CD4-positive, CD25-positive, alpha-beta regulatory T cell (primary cell): ENCODE results near the gene BCHE. TPM values are rescaled to one million over a fixed set of nuclear protein-coding genes. Genes with fewer than 3 reads are reported as not detected.
"Not testable (repeated sequence)": the region's sequence is repeated elsewhere in the genome, so short reads cannot be mapped to it uniquely, and the experiment has no call there.

ENCODE experiments used
- ATAC-seq, 2 donors: fragments of 150-1000 bp; cut with Tn5 transposase; one replicate each; pipeline ENCODE4 v1.10.0; 2021; ENCODE audit warnings: low read depth in 2 of 2, moderate number of reproducible peaks in 2 of 2, moderate library complexity in 1 of 2
- DNase-seq, 3 donors: peaks; one replicate each; pipeline versions ENCODE4 v3.0.0 to v3.0.0-alpha.2; 2012 to 2022; ENCODE audit warnings: mixed read lengths in 1 of 3
- H3K27ac ChIP-seq: one replicate; pipeline ENCODE4 v1.7.0; 2013; ENCODE audit warnings: mild to moderate bottlenecking, low read length; ENCODE audit not compliant: insufficient read depth, poor library complexity, severe bottlenecking
- H3K27me3 ChIP-seq: one replicate; pipeline ENCODE4 v1.7.0; 2013; ENCODE audit warnings: low read length; ENCODE audit not compliant: control insufficient read depth, insufficient read depth
- H3K36me3 ChIP-seq: one replicate; pipeline ENCODE4 v1.7.0; 2013; ENCODE audit warnings: mild to moderate bottlenecking, low read length, moderate library complexity; ENCODE audit not compliant: control insufficient read depth, insufficient read depth
- H3K4me1 ChIP-seq: 2 replicates; pipeline ENCODE4 v1.7.0; 2013; ENCODE audit warnings: mild to moderate bottlenecking, low read length; ENCODE audit not compliant: insufficient read depth, control insufficient read depth, poor library complexity, severe bottlenecking
- H3K4me3 ChIP-seq: one replicate; pipeline ENCODE4 v1.7.0; 2013; ENCODE audit warnings: low read depth, mild to moderate bottlenecking, low read length, moderate library complexity
- H3K9me3 ChIP-seq, 2 experiments: 1 replicate in 1 of 2; 2 replicates in 1 of 2; pipeline ENCODE4 v1.7.0; 2013; ENCODE audit warnings: low read length in 2 of 2, mild to moderate bottlenecking in 1 of 2, moderate library complexity in 1 of 2; ENCODE audit not compliant: control insufficient read depth in 2 of 2
- H3K27ac Mint-ChIP-seq, 3 donors: one replicate each; pipeline ENCODE4 v1.8.0; 2020 to 2022; ENCODE audit warnings: mild to moderate bottlenecking in 3 of 3, mixed read lengths in 3 of 3, moderate library complexity in 2 of 3
- H3K27me3 Mint-ChIP-seq: one replicate; pipeline ENCODE4 v1.8.0; 2022; ENCODE audit warnings: mild to moderate bottlenecking, mixed read lengths
- H3K36me3 Mint-ChIP-seq: one replicate; pipeline ENCODE4 v1.8.0; 2020; ENCODE audit warnings: mixed read lengths
- H3K4me1 Mint-ChIP-seq, 4 donors: one replicate each; pipeline ENCODE4 v1.8.0; 2020 to 2022; ENCODE audit warnings: mixed read lengths in 4 of 4, mild to moderate bottlenecking in 1 of 4
- H3K4me3 Mint-ChIP-seq, 4 donors: one replicate each; pipeline ENCODE4 v1.8.0; 2020 to 2022; ENCODE audit warnings: mild to moderate bottlenecking in 4 of 4, mixed read lengths in 4 of 4, moderate library complexity in 3 of 4
- H3K9me3 Mint-ChIP-seq, 7 donors: one replicate each; pipeline ENCODE4 v1.8.0; 2020 to 2022; ENCODE audit warnings: mixed read lengths in 7 of 7, mild to moderate bottlenecking in 3 of 7, moderate library complexity in 2 of 7
- polyA plus RNA-seq, 4 donors: library from polyadenylated mRNA; unstranded; fragments of 300-500 nt; fragmentation: Illumina TruSeq; gene quantifications; one replicate each; pipeline ENCODE4 v1.2.3, GENCODE V29; 2021
- total RNA-seq: library from RNA; stranded (reverse); gene quantifications from one replicate; pipeline ENCODE4 v1.2.3, GENCODE V29; 2022

BCHE gene
- total and polyA plus RNA-seq, 5 donors from 2014 or later: not detected

DNA sequence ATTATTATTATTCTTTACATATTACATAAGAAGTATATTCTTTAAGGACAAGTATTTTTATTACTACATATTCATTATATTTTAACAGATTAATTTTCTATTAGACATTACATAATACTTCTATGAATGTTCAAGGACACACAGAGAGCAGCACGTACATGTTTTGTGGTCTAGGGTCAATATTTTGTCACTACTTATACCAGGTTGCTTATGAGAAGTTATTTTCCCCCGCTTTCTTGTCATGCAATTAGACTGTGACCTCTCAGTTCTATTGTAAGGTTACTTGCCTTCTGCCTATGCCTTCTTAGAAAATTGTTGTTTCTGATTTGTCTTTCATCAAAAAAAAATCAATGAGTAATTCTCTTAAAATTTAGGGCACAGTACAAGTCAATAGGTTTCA is 21.5 kb downstream of the BCHE start:
- Mint-ChIP-seq H3K4me1 (no peaks in the 10 kb centered on the region), H3K27me3 (no peaks in the 10 kb centered on the region), H3K4me3 (no peak overlapping the region), H3K36me3 (no peaks in the 10 kb centered on the region), H3K9me3 (peaks cover 2 to 8% (median 4%) of the 10 kb centered on the region in 7 donors), H3K27ac (no peak overlapping the region)
- Histone ChIP-seq H3K27me3 (no peaks in the 10 kb centered on the region), H3K4me1 (no peaks in the 10 kb centered on the region), H3K36me3 (no peaks in the 10 kb centered on the region), H3K27ac (no peak overlapping the region), H3K4me3 (no peak overlapping the region), H3K9me3 (no peaks in the 10 kb centered on the region)
- DNase-seq: no peak
- ATAC-seq: no peak

DNA sequence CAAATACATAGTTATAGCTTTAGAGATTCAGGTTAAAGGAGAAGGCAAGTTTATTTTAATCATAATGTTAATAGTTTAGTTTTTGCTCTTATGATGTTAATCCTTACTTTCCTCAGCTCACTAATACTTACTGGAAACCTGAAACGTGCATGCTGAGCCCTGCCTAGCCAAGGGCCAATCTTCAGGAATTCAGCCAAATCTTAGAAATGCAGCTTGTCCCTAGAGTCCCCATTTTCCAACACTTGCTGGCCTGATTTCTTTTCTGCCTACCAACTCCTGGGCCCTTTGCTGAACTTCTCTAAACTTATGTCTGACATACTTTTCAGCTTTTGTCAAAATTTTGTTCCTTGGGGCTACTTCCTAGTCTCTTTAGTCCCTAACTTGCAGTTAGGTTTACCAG is 22.8 kb downstream of the BCHE start:
- Mint-ChIP-seq H3K27me3 (no peaks in the 10 kb centered on the region), H3K4me3 (no peak overlapping the region), H3K4me1 (no peaks in the 10 kb centered on the region), H3K9me3 (peaks cover 2 to 8% (median 4%) of the 10 kb centered on the region in 7 donors), H3K36me3 (no peaks in the 10 kb centered on the region), H3K27ac (no peak overlapping the region)
- Histone ChIP-seq H3K36me3 (no peaks in the 10 kb centered on the region), H3K9me3 (no peaks in the 10 kb centered on the region), H3K27me3 (no peaks in the 10 kb centered on the region), H3K27ac (no peak overlapping the region), H3K4me3 (no peak overlapping the region), H3K4me1 (no peaks in the 10 kb centered on the region)
- DNase-seq: no peak
- no peak for ATAC-seq

- not testable (repeated sequence) for H3K27me3 Mint-ChIP-seq, DNase-seq, H3K27ac ChIP-seq, H3K4me3 ChIP-seq, H3K27ac Mint-ChIP-seq, H3K27me3 ChIP-seq, H3K9me3 Mint-ChIP-seq, H3K4me1 ChIP-seq, ATAC-seq, H3K36me3 ChIP-seq, H3K9me3 ChIP-seq, H3K4me3 Mint-ChIP-seq, H3K36me3 Mint-ChIP-seq, H3K4me1 Mint-ChIP-seq
These were observed 29.3 kb downstream of the BCHE start for GRCh38 chr3:165807937-165808336.

DNA sequence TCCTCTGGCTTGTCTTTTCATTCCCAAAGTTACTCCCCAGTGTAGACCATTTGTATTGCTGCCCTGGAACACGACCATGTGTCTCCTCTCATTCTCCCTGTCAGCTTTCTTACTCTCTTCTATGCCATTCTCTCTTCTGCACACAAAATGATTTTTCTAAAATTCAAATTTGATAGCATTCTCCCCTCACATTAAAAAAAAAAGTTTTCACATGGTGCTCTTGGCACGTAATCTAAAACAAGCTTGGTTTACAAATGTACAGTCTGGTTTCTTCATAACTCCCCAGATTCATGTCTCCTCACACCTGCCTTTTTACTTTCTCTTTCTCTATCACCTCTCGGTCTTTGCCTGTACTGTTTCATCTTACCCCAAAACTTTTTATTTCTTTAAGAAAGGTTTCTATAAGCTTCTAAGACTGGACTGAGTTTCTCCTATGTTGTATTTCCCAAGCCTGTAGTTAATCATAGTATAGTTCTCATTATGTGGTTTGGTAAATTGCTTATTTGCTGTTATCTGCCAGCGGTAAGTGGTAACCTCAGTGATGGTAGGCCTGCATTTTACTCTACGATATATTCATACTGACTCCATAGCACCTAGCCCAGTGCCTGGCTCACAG is 31.2 kb downstream of the BCHE start:
- Mint-ChIP-seq H3K36me3 (no peaks in the 10 kb centered on the region), H3K27me3 (no peaks in the 10 kb centered on the region), H3K4me1 (no peaks in the 10 kb centered on the region), H3K27ac (no peak overlapping the region), H3K4me3 (no peak overlapping the region), H3K9me3 (peaks cover 0 to 5% (median 0%) of the 10 kb centered on the region in 7 donors)
- Histone ChIP-seq H3K27me3 (no peaks in the 10 kb centered on the region), H3K36me3 (no peaks in the 10 kb centered on the region), H3K27ac (no peak overlapping the region), H3K4me3 (no peak overlapping the region), H3K9me3 (no peaks in the 10 kb centered on the region), H3K4me1 (no peaks in the 10 kb centered on the region)
- DNase-seq: no peak
- no peak for ATAC-seq

GRCh38 chr3:165803471-165803870 is 33.8 kb downstream of the BCHE start:
- Histone ChIP-seq H3K4me1 (no peaks in the 10 kb centered on the region), H3K27me3 (no peaks in the 10 kb centered on the region), H3K36me3 (no peaks in the 10 kb centered on the region), H3K27ac (no peak overlapping the region), H3K4me3 (no peak overlapping the region), H3K9me3 (no peaks in the 10 kb centered on the region)
- Mint-ChIP-seq H3K36me3 (no peaks in the 10 kb centered on the region), H3K4me1 (no peaks in the 10 kb centered on the region), H3K4me3 (no peak overlapping the region), H3K27ac (no peak overlapping the region), H3K9me3 (peaks cover 0 to 5% (median 0%) of the 10 kb centered on the region in 7 donors), H3K27me3 (no peaks in the 10 kb centered on the region)
- ATAC-seq (no peak), DNase-seq (no peak)

GRCh38 chr3:165800970-165801369 is 36.3 kb downstream of the BCHE start:
- DNase-seq (no peak), ATAC-seq (no peak)
- Histone ChIP-seq H3K27me3 (no peaks in the 10 kb centered on the region), H3K27ac (no peak overlapping the region), H3K4me1 (no peaks in the 10 kb centered on the region), H3K9me3 (peaks cover 0 to 2% of the 10 kb centered on the region in 2 experiments), H3K4me3 (no peak overlapping the region), H3K36me3 (no peaks in the 10 kb centered on the region)
- Mint-ChIP-seq H3K27ac (no peak overlapping the region), H3K27me3 (no peaks in the 10 kb centered on the region), H3K36me3 (no peaks in the 10 kb centered on the region), H3K9me3 (peaks cover 0 to 5% (median 0%) of the 10 kb centered on the region in 7 donors), H3K4me1 (no peaks in the 10 kb centered on the region), H3K4me3 (no peak overlapping the region)

DNA sequence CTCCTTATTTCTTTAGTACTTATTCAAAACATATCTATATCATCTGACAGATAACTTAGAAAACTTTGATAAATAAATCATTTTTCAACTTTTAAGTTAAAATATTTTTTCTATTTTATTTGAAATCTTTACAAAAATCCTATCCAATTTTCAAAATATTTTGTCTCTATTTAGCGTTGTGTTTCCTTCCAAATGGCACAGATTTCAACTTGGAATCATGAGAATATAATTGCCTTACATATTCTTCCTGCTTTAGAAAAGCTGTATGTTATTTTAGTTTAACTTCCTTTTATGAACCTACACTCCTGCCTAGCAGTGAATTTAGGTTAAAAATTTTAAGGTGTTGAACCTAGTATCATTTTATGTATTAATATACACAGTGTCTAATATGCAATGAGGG is 38.2 kb downstream of the BCHE start:
- Mint-ChIP-seq H3K4me3 (no peak overlapping the region), H3K36me3 (no peaks in the 10 kb centered on the region), H3K4me1 (no peaks in the 10 kb centered on the region), H3K27ac (no peak overlapping the region), H3K27me3 (no peaks in the 10 kb centered on the region), H3K9me3 (peaks cover 0 to 5% (median 2%) of the 10 kb centered on the region in 7 donors)
- H3K4me1 ChIP-seq: no peaks in the 10 kb centered on the region
- H3K27me3 ChIP-seq: no peaks in the 10 kb centered on the region
- no peaks in the 10 kb centered on the region for H3K36me3 ChIP-seq
- no peak overlapping the region for H3K27ac ChIP-seq
- no peak overlapping the region for H3K4me3 ChIP-seq
- no peak for DNase-seq
- no peak for ATAC-seq
- H3K9me3 ChIP-seq: peaks cover 0 to 2% of the 10 kb centered on the region in 2 experiments

- no peaks in the 10 kb centered on the region for H3K36me3 Mint-ChIP-seq
- peaks cover 0 to 6% (median 4%) of the 10 kb centered on the region in 7 donors for H3K9me3 Mint-ChIP-seq
- no peak overlapping the region for H3K27ac Mint-ChIP-seq
- ATAC-seq (no peak), DNase-seq (no peak)
- Histone ChIP-seq H3K4me3 (no peak overlapping the region), H3K36me3 (no peaks in the 10 kb centered on the region), H3K27ac (no peak overlapping the region), H3K27me3 (no peaks in the 10 kb centered on the region), H3K9me3 (peaks cover 0 to 2% of the 10 kb centered on the region in 2 experiments), H3K4me1 (no peaks in the 10 kb centered on the region)
- no peaks in the 10 kb centered on the region for H3K4me1 Mint-ChIP-seq
- H3K4me3 Mint-ChIP-seq: no peak overlapping the region
- no peaks in the 10 kb centered on the region for H3K27me3 Mint-ChIP-seq
These were observed 39.7 kb downstream of the BCHE start for GRCh38 chr3:165797551-165797950.
